Measurements from ENCODE around the gene ZDHHC19.
"Not testable (repeated sequence)": the region's sequence is repeated elsewhere in the genome, so short reads cannot be mapped to it uniquely, and the experiment has no call there.

Gene ZDHHC19

GRCh38 chr3:196216681-196217211 is 5.5 kb upstream of the ZDHHC19 start:
- no peaks in the 10 kb centered on the region for H3K9me3 ChIP-seq (ENCODE audit: severe bottlenecking)
- H3K27me3 ChIP-seq (ENCODE audit: insufficient read depth, poor library complexity, severe bottlenecking) = no peaks in the 10 kb centered on the region
- no peak overlapping the region for H3K4me3 ChIP-seq (ENCODE audit: severe bottlenecking)
- no peak for TF ChIP-seq CTCF (IDR thresholded peaks at IDR 0.05; ENCODE audit: poor library complexity, severe bottlenecking)
- no peak for ATAC-seq (ENCODE audit: low read depth)
- no peak overlapping the region for H3K27ac ChIP-seq (ENCODE audit: poor library complexity, severe bottlenecking)
- no peak for DNase-seq (ENCODE audit: low spot score)
- H3K4me1 ChIP-seq (ENCODE audit: insufficient read depth, poor library complexity, severe bottlenecking) = peaks cover 6% of the 10 kb centered on the region
- H3K36me3 ChIP-seq (ENCODE audit: low read depth) = no peaks in the 10 kb centered on the region

GRCh38 chr3:196216089-196216564 is 4.9 kb upstream of the ZDHHC19 start, which contains the start of gene SLC51A:
Gene SLC51A, plus strand, starts transcription at chr3:196216534. Its CDS starts 179 bp downstream, at chr3:196216713.
- TF ChIP-seq CTCF (IDR thresholded peaks at IDR 0.05; ENCODE audit: poor library complexity, severe bottlenecking) = no peak
- H3K4me1 ChIP-seq (ENCODE audit: insufficient read depth, poor library complexity, severe bottlenecking) = peaks cover 6% of the 10 kb centered on the region
- no peaks in the 10 kb centered on the region for H3K9me3 ChIP-seq (ENCODE audit: severe bottlenecking)
- ATAC-seq (ENCODE audit: low read depth) (peak; percentile 65), DNase-seq (ENCODE audit: low spot score) (no peak)
- no peaks in the 10 kb centered on the region for H3K36me3 ChIP-seq (ENCODE audit: low read depth)
- H3K27ac ChIP-seq (ENCODE audit: poor library complexity, severe bottlenecking) = no peak within 1 kb of the TSS
- H3K4me3 ChIP-seq (ENCODE audit: severe bottlenecking) = no peak within 1 kb of the TSS
- no peaks in the 10 kb centered on the region for H3K27me3 ChIP-seq (ENCODE audit: insufficient read depth, poor library complexity, severe bottlenecking)

GRCh38 chr3:196215493-196216020 is 4.4 kb upstream of the ZDHHC19 start:
- no peak for TF ChIP-seq CTCF (IDR thresholded peaks at IDR 0.05; ENCODE audit: poor library complexity, severe bottlenecking)
- Histone ChIP-seq H3K4me1 (ENCODE audit: insufficient read depth, poor library complexity, severe bottlenecking) (peaks cover 6% of the 10 kb centered on the region), H3K36me3 (ENCODE audit: low read depth) (no peaks in the 10 kb centered on the region), H3K4me3 (ENCODE audit: severe bottlenecking) (no peak overlapping the region), H3K27ac (ENCODE audit: poor library complexity, severe bottlenecking) (no peak overlapping the region), H3K27me3 (ENCODE audit: insufficient read depth, poor library complexity, severe bottlenecking) (no peaks in the 10 kb centered on the region), H3K9me3 (ENCODE audit: severe bottlenecking) (no peaks in the 10 kb centered on the region)
- DNase-seq (ENCODE audit: low spot score) (no peak), ATAC-seq (ENCODE audit: low read depth) (no peak)

- TF ChIP-seq CTCF (IDR thresholded peaks at IDR 0.05; ENCODE audit: poor library complexity, severe bottlenecking) = no peak
- Histone ChIP-seq H3K27ac (ENCODE audit: poor library complexity, severe bottlenecking) (no peak overlapping the region), H3K36me3 (ENCODE audit: low read depth) (no peaks in the 10 kb centered on the region), H3K4me1 (ENCODE audit: insufficient read depth, poor library complexity, severe bottlenecking) (peaks cover 6% of the 10 kb centered on the region), H3K27me3 (ENCODE audit: insufficient read depth, poor library complexity, severe bottlenecking) (no peaks in the 10 kb centered on the region), H3K4me3 (ENCODE audit: severe bottlenecking) (no peak overlapping the region), H3K9me3 (ENCODE audit: severe bottlenecking) (no peaks in the 10 kb centered on the region)
- no peak for ATAC-seq (ENCODE audit: low read depth)
- no peak for DNase-seq (ENCODE audit: low spot score)
Observed at GRCh38 chr3:196214783-196215441, 3.7 kb upstream of the ZDHHC19 start.

GRCh38 chr3:196209944-196210672 is 1.1 kb downstream of the ZDHHC19 start:
- DNase-seq (ENCODE audit: low spot score); H3K27ac ChIP-seq (ENCODE audit: poor library complexity, severe bottlenecking); H3K36me3 ChIP-seq (ENCODE audit: low read depth); H3K9me3 ChIP-seq (ENCODE audit: severe bottlenecking); H3K27me3 ChIP-seq (ENCODE audit: insufficient read depth, poor library complexity, severe bottlenecking); H3K4me3 ChIP-seq (ENCODE audit: severe bottlenecking); ATAC-seq (ENCODE audit: low read depth); H3K4me1 ChIP-seq (ENCODE audit: insufficient read depth, poor library complexity, severe bottlenecking): not testable (repeated sequence)

Data from RWPE2 (cell line).